K562 (cell line): ENCODE results near the gene DIP2C. TPM values are rescaled to one million over a fixed set of nuclear protein-coding genes. Genes with fewer than 3 reads are reported as not detected.

Source experiments
- ATAC-seq: fragments of 200-7000 bp; cut with Tn5 transposase; 3 replicates; pipeline ENCODE4 v1.9.1; 2020; ENCODE audit warnings: moderate library complexity
- BruUV-seq: library from RNA; stranded (reverse); fragments of 400-500 nt; replicated peaks from 2 replicates; lab custom pipeline; 2021; lab: Mats Ljungman, UMichigan
- CTCF ChIA-PET: fragments of 300-600 bp; formaldehyde crosslinking; extraction: SDS; loops from one replicate; lab custom pipeline; 2021; ENCODE audit warnings: low intra/inter-chr PET ratio; lab: Yijun Ruan, JAX
- POLR2A ChIA-PET: fragments of 300-600, 350-650 bp; sonication (Branson Sonifier 250); formaldehyde crosslinking; extraction: SDS; loops from one replicate; lab custom pipeline; 2021; ENCODE audit warnings: antibody characterized with exemption, inconsistent platforms; lab: Yijun Ruan, JAX
- DNase-seq, 4 experiments: peaks; one replicate each; pipeline versions ENCODE4 v3.0.0 to v3.0.0-alpha.2; 2011 to 2018; ENCODE audit warnings: low spot score in 3 of 4, mixed read lengths in 3 of 4; ENCODE audit errors: extremely low read depth in 1 of 4
- FAIRE-seq: peaks from 2 replicates; lab custom pipeline; 2011; peaks lifted over from hg19 to GRCh38; lab: Jason Lieb, UNC
- H2AFZ ChIP-seq: 2 replicates; pipeline ENCODE4 v1.6.0; 2011; ENCODE audit warnings: low read depth, low read length, control low read depth, inconsistent platforms
- H3K27ac ChIP-seq: fragments of 200-600 bp; 3 replicates; pipeline ENCODE4 v1.8.0; 2011; ENCODE audit warnings: low read depth, mild to moderate bottlenecking, control low read depth, inconsistent platforms, low read length, moderate library complexity, mixed read lengths; ENCODE audit errors: extremely low read depth
- H3K27me3 ChIP-seq, 2 experiments: fragments of 300-600 bp in 1 of 2; 2 replicates in 1 of 2; 3 replicates in 1 of 2; pipeline versions ENCODE4 v1.6.0 to v1.8.0; 2011; ENCODE audit warnings: inconsistent platforms in 2 of 2, low read length in 2 of 2, mild to moderate bottlenecking in 1 of 2, mixed read lengths in 1 of 2, moderate library complexity in 1 of 2; ENCODE audit not compliant: control insufficient read depth in 2 of 2, insufficient read depth in 2 of 2
- H3K36me3 ChIP-seq: fragments of 300-600 bp; 3 replicates; pipeline ENCODE4 v1.8.0; 2011; ENCODE audit warnings: mild to moderate bottlenecking, low read length, inconsistent platforms; ENCODE audit not compliant: control insufficient read depth, insufficient read depth
- H3K4me1 ChIP-seq, 2 experiments: fragments of 200-600 bp in 1 of 2; replicated peaks in 1 of 2; 2 replicates in 1 of 2; 3 replicates in 1 of 2; pipeline versions ENCODE4 v1.5.1 to v1.8.0; 2011; ENCODE audit warnings: inconsistent platforms in 2 of 2, low read length in 2 of 2, mild to moderate bottlenecking in 1 of 2, mixed read lengths in 1 of 2, moderate library complexity in 1 of 2; ENCODE audit not compliant: control insufficient read depth in 2 of 2, insufficient read depth in 2 of 2
- H3K4me2 ChIP-seq: 2 replicates; pipeline ENCODE4 v1.6.1; 2011; ENCODE audit warnings: low read length, control low read depth, inconsistent platforms, mixed read lengths; ENCODE audit not compliant: insufficient read depth
- H3K4me3 ChIP-seq: fragments of 200-600 bp; sonication (generic), shearing (Covaris generic); 2 replicates; pipeline ENCODE4 v1.5.1; 2016; ENCODE audit warnings: control low read depth, inconsistent platforms
- H3K79me2 ChIP-seq: fragments of 200-600 bp; 3 replicates; pipeline ENCODE4 v1.8.0; 2011; ENCODE audit warnings: low read length, inconsistent platforms; ENCODE audit not compliant: control insufficient read depth, insufficient read depth
- H3K9ac ChIP-seq, 2 experiments: 2 replicates each; pipeline versions ENCODE4 v1.6.0 to v1.6.1; 2011; ENCODE audit warnings: low read depth in 2 of 2, low read length in 2 of 2, control low read depth in 1 of 2, inconsistent platforms in 1 of 2, mild to moderate bottlenecking in 1 of 2, mixed read lengths in 1 of 2; ENCODE audit not compliant: insufficient read depth in 1 of 2
- H3K9me1 ChIP-seq: one replicate; pipeline ENCODE4 v1.6.0; 2011; ENCODE audit warnings: inconsistent platforms, mild to moderate bottlenecking, low read length, moderate library complexity; ENCODE audit not compliant: control insufficient read depth, insufficient read depth
- H3K9me3 ChIP-seq: replicated peaks from 2 replicates; pipeline ENCODE4 v1.5.1; 2011; ENCODE audit warnings: low read depth, low read length, inconsistent platforms; ENCODE audit not compliant: control insufficient read depth, insufficient read depth
- H4K20me1 ChIP-seq: replicated peaks from 2 replicates; pipeline ENCODE4 v1.6.1; 2011; ENCODE audit warnings: low read length, inconsistent platforms, mixed read lengths; ENCODE audit not compliant: control insufficient read depth, insufficient read depth
- POLR2B ChIP-seq: fragments of 450-650 bp; IDR thresholded peaks from 2 replicates; pipeline ENCODE4 v1.6.1; 2018; ENCODE audit warnings: low read depth; ENCODE audit not compliant: partially characterized antibody
- WGBS: fragments of 100-300 bp; shearing (Covaris generic); methylation state at CpG from one replicate; pipeline ENCODE4 v1.1.6; 2016; ENCODE audit warnings: low coverage, mixed read lengths; ENCODE audit not compliant: insufficient coverage; ENCODE audit errors: missing lambda C conversion rate; 5-methylcytosine and 5-hydroxymethylcytosine counted together
- in situ Hi-C: fragments of 300-500 bp; cut with MboI; formaldehyde crosslinking; loops from 4 replicates; pipeline ENCODE4 v1.15.0; 2018; ENCODE audit warnings: inconsistent platforms, mixed read lengths
- intact Hi-C: fragments of 100-400 bp; cut with micrococcal nuclease; formaldehyde crosslinking; loops from 2 replicates; pipeline ENCODE4 v1.14.2; 2022
- polyA plus RNA-seq, 8 experiments: library from polyadenylated mRNA; depleted of rRNA in 4 of 8; stranded (reverse) in 5 of 8; unstranded in 3 of 8; fragments of >200 nt; fragmentation: Nextera tagmentation in 2 of 8; fragmentation: Illumina TruSeq in 1 of 8; extraction: Ambion mirVana in 2 of 8; extraction: Trizol in 1 of 8; gene quantifications; 2 replicates each; pipeline versions ENCODE4 v1.2.1 to v1.2.3, GENCODE V29; 2011 to 2014; ENCODE audit warnings: inconsistent platforms in 1 of 8, missing spikeins in 1 of 8
- total RNA-seq, 7 experiments: library from RNA; depleted of rRNA in 6 of 7; stranded (reverse); fragments of >200 nt in 6 of 7; fragmentation: Illumina TruSeq in 2 of 7; extraction: Trizol in 2 of 7; gene quantifications; 2 replicates each; pipeline versions ENCODE4 v1.2.1 to v1.2.3, GENCODE V29; 2011 to 2021; ENCODE audit warnings: low replicate concordance in 1 of 7
- TF ChIP-seq, protein P1 (sequence below): sonication (generic); formaldehyde crosslinking; IDR thresholded peaks from 2 replicates; pipeline ENCODE4 v1.8.1; 2023; ENCODE audit warnings: mild to moderate bottlenecking, missing genetic modification reagents, moderate library complexity

Gene DIP2C
- total and polyA plus RNA-seq, 9 of the 15 experiments (the other 6 are each of a cell fraction or from before 2014, with no cell fraction given) = 0.01 TPM; not detected in 8

GRCh38 chr10:683448-684071, 5.9 kb downstream of the DIP2C start (continued):
- TF ChIP-seq, protein P1, sequence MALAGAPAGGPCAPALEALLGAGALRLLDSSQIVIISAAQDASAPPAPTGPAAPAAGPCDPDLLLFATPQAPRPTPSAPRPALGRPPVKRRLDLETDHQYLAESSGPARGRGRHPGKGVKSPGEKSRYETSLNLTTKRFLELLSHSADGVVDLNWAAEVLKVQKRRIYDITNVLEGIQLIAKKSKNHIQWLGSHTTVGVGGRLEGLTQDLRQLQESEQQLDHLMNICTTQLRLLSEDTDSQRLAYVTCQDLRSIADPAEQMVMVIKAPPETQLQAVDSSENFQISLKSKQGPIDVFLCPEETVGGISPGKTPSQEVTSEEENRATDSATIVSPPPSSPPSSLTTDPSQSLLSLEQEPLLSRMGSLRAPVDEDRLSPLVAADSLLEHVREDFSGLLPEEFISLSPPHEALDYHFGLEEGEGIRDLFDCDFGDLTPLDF (CRISPR knock-in tag) = no peak

- Histone ChIP-seq H3K9me1 (no peaks in the 10 kb centered on the region), H3K36me3 (no peaks in the 10 kb centered on the region), H3K9ac (no peak overlapping the region), H4K20me1 (no peaks in the 10 kb centered on the region), H3K27ac (no peak overlapping the region), H3K9me3 (no peaks in the 10 kb centered on the region), H3K4me2 (peak overlapping the region; percentile 45), H3K4me1 (no peaks in the 10 kb centered on the region; a peak in 1 of 5 replicates), H2AFZ (no peak overlapping the region), H3K79me2 (no peaks in the 10 kb centered on the region), H3K4me3 (peak overlapping the region; percentile 12; the same call in 1 of the 2 replicates), H3K27me3 (peaks cover 5 to 44% of the 10 kb centered on the region in 2 experiments; a peak in 4 of 5 replicates)
- ChIA-PET POLR2A (no interaction called here), CTCF (no interaction called here)
- ATAC-seq (no peak), DNase-seq (no peak), FAIRE-seq (no peak)
- 1% methylated on average over 14 of the region's 14 CpGs for WGBS
- BruUV-seq = no TSS peak
- in situ Hi-C loops (no loop called here), intact Hi-C loops (no loop called here)
- TF ChIP-seq POLR2B = no peak
Observed at GRCh38 chr10:682931-683447, 6.5 kb downstream of the DIP2C start.
